Measurements from ENCODE around the gene ZSCAN18.
A peak's percentile ranks its signal among the peaks of the same experiment; 100 is the strongest.

The ZSCAN18 gene

GRCh38 chr19:58045411-58046050 lies 52.5 kb downstream of the ZSCAN18 start:
- DNase-seq, result no peak

- DNase-seq, result no peak
Observed at GRCh38 chr19:58044886-58045285, 53.1 kb downstream of the ZSCAN18 start.

- DNase-seq, result no peak
Observed at GRCh38 chr19:58044391-58044790, 53.6 kb downstream of the ZSCAN18 start.

- no peak for DNase-seq
Observed at GRCh38 chr19:58042495-58043340, 55.3 kb downstream of the ZSCAN18 start.

GRCh38 chr19:58040751-58041525 lies 57.1 kb downstream of the ZSCAN18 start:
- no peak for DNase-seq

GRCh38 chr19:58038688-58039204 lies 59.3 kb downstream of the ZSCAN18 start:
- no peak for DNase-seq

GRCh38 chr19:58037927-58038687 lies 59.9 kb downstream of the ZSCAN18 start:
- DNase-seq, result peak; percentile 42

GRCh38 chr19:58035863-58036262 lies 62.2 kb downstream of the ZSCAN18 start:
- DNase-seq, result no peak

- no peak for DNase-seq
Observed at GRCh38 chr19:58034477-58034793, 63.6 kb downstream of the ZSCAN18 start.

Measured in right kidney (tissue), 1 donor.